H1 (cell line): Measurements from ENCODE around the gene CLTCL1. TPM values are rescaled to one million over a fixed set of nuclear protein-coding genes. Genes with fewer than 3 reads are reported as not detected.
A peak's percentile ranks its signal among the peaks of the same experiment; 100 is the strongest.

Source experiments
- CTCF ChIA-PET: fragments of 300-600 bp; sonication (Branson Sonifier 250); formaldehyde crosslinking; loops from one replicate; lab custom pipeline; 2021; ENCODE audit not compliant: partially characterized antibody; lab: Charles Lee
- POLR2A ChIA-PET: fragments of 300-600 bp; sonication (Branson Sonifier 250); formaldehyde crosslinking; loops from one replicate; lab custom pipeline; 2021; ENCODE audit warnings: inconsistent platforms; ENCODE audit not compliant: partially characterized antibody; lab: Charles Lee
- DNase-seq, 2 experiments: peaks; one replicate each; pipeline versions ENCODE4 v3.0.0 to v3.0.0-alpha.2; 2010 to 2022; ENCODE audit warnings: low spot score in 2 of 2, low read depth in 1 of 2, mixed read lengths in 1 of 2
- FAIRE-seq: peaks from 2 replicates; lab custom pipeline; 2011; peaks lifted over from hg19 to GRCh38; lab: Jason Lieb, UNC
- H2AFZ ChIP-seq: 2 replicates; pipeline ENCODE4 v1.8.1; 2012; ENCODE audit warnings: low read length, inconsistent platforms
- H2AK5ac ChIP-seq: 2 replicates; pipeline ENCODE4 v1.6.1; 2013; ENCODE audit warnings: low read depth, low read length
- H2BK120ac ChIP-seq: replicated peaks from 2 replicates; pipeline ENCODE3; 2013; ENCODE audit warnings: low read depth, low read length, inconsistent platforms
- H2BK12ac ChIP-seq: 2 replicates; pipeline ENCODE4 v1.6.1; 2013; ENCODE audit warnings: low read depth, low read length
- H2BK15ac ChIP-seq: 2 replicates; pipeline ENCODE4 v1.6.1; 2013; ENCODE audit warnings: low read length
- H2BK20ac ChIP-seq: 2 replicates; pipeline ENCODE4 v1.6.1; 2013; ENCODE audit warnings: low read length
- H2BK5ac ChIP-seq: 2 replicates; pipeline ENCODE4 v1.6.1; 2013; ENCODE audit warnings: low read depth, low read length
- H3K14ac ChIP-seq: 2 replicates; pipeline ENCODE4 v1.6.1; 2013; ENCODE audit warnings: inconsistent platforms; ENCODE audit not compliant: insufficient read length
- H3K18ac ChIP-seq: 2 replicates; pipeline ENCODE4 v1.6.1; 2013; ENCODE audit warnings: low read length; ENCODE audit errors: extremely low read depth
- H3K23ac ChIP-seq: 2 replicates; pipeline ENCODE4 v1.6.1; 2013; ENCODE audit warnings: inconsistent platforms; ENCODE audit not compliant: insufficient read length
- H3K23me2 ChIP-seq: 2 replicates; pipeline ENCODE4 v1.6.1; 2013; ENCODE audit warnings: low read depth, low read length
- H3K27ac ChIP-seq: 2 replicates; pipeline ENCODE4 v1.6.1; 2011; ENCODE audit warnings: low read depth, low read length, inconsistent platforms
- H3K27me3 ChIP-seq, 4 experiments: replicated peaks in 1 of 4; 1 replicate in 1 of 4; 2 replicates in 3 of 4; pipeline versions ENCODE4 v1.6.1 to v1.8.1; 2011 to 2013; ENCODE audit warnings: low read length in 3 of 4, mild to moderate bottlenecking in 3 of 4, inconsistent platforms in 2 of 4, mixed read lengths in 2 of 4, moderate library complexity in 1 of 4; ENCODE audit not compliant: control insufficient read depth in 3 of 4, insufficient read depth in 3 of 4; ENCODE audit errors: extremely low read depth in 1 of 4
- H3K36me3 ChIP-seq, 4 experiments: 2 replicates each; pipeline versions ENCODE4 v1.6.1 to v1.8.1; 2011 to 2013; ENCODE audit warnings: mild to moderate bottlenecking in 4 of 4, low read length in 3 of 4, moderate library complexity in 2 of 4, control low read depth in 1 of 4, inconsistent platforms in 1 of 4; ENCODE audit not compliant: insufficient read depth in 4 of 4, control insufficient read depth in 2 of 4
- H3K4ac ChIP-seq: replicated peaks from 2 replicates; pipeline ENCODE3; 2013; ENCODE audit warnings: low read length, low read depth, mixed read lengths, inconsistent platforms; ENCODE audit not compliant: insufficient read length
- H3K4me1 ChIP-seq, 4 experiments: replicated peaks in 1 of 4; 1 replicate in 1 of 4; 2 replicates in 3 of 4; pipeline versions ENCODE4 v1.6.1 to v1.8.1; 2011 to 2013; ENCODE audit warnings: low read length in 3 of 4, inconsistent platforms in 2 of 4, mixed read lengths in 1 of 4; ENCODE audit not compliant: insufficient read depth in 4 of 4, control insufficient read depth in 3 of 4
- H3K4me2 ChIP-seq, 2 experiments: 2 replicates each; pipeline versions ENCODE4 v1.6.1 to v1.8.1; 2011 to 2013; ENCODE audit warnings: low read depth in 2 of 2, low read length in 2 of 2, control low read depth in 1 of 2, inconsistent platforms in 1 of 2, mild to moderate bottlenecking in 1 of 2; ENCODE audit not compliant: insufficient read depth in 1 of 2
- H3K4me3 ChIP-seq, 4 experiments: fragments of 200-600, 300-600 bp in 1 of 4; sonication (generic), shearing (Covaris generic), sonication (Bioruptor Twin) in 1 of 4; 2 replicates each; pipeline versions ENCODE4 v1.5.1 to v1.8.1; 2011 to 2016; ENCODE audit warnings: low read length in 4 of 4, low read depth in 3 of 4, control low read depth in 2 of 4, inconsistent platforms in 2 of 4, mild to moderate bottlenecking in 2 of 4, mixed read lengths in 1 of 4, moderate library complexity in 1 of 4; ENCODE audit not compliant: insufficient read depth in 2 of 4; ENCODE audit errors: extremely low read depth in 1 of 4
- H3K56ac ChIP-seq: replicated peaks from 2 replicates; pipeline ENCODE3; 2013; ENCODE audit warnings: low read depth, mild to moderate bottlenecking, mixed read lengths, low read length, inconsistent platforms; ENCODE audit not compliant: insufficient read length
- H3K79me1 ChIP-seq: 2 replicates; pipeline ENCODE4 v1.6.1; 2013; ENCODE audit warnings: low read depth, low read length, control low read depth
- H3K79me2 ChIP-seq, 2 experiments: 2 replicates each; pipeline versions ENCODE4 v1.6.1 to v1.8.1; 2012 to 2013; ENCODE audit warnings: low read length in 2 of 2, mild to moderate bottlenecking in 2 of 2, inconsistent platforms in 1 of 2; ENCODE audit not compliant: insufficient read depth in 2 of 2, control insufficient read depth in 1 of 2
- H3K9ac ChIP-seq, 4 experiments: replicated peaks in 1 of 4; 1 replicate in 1 of 4; 2 replicates in 3 of 4; pipeline versions ENCODE4 v1.6.1 to v1.8.1; 2011 to 2013; ENCODE audit warnings: low read depth in 3 of 4, low read length in 3 of 4, control low read depth in 2 of 4, mild to moderate bottlenecking in 2 of 4, moderate library complexity in 2 of 4, inconsistent platforms in 1 of 4; ENCODE audit errors: extremely low read depth in 1 of 4
- H3K9me3 ChIP-seq, 2 experiments: 2 replicates each; pipeline versions ENCODE4 v1.6.1 to v1.8.1; 2012 to 2013; ENCODE audit warnings: mild to moderate bottlenecking in 2 of 2, moderate library complexity in 2 of 2, control low read depth in 1 of 2, inconsistent platforms in 1 of 2, low read depth in 1 of 2, low read length in 1 of 2, mixed read lengths in 1 of 2; ENCODE audit not compliant: insufficient read depth in 2 of 2
- H4K20me1 ChIP-seq, 2 experiments: replicated peaks in 1 of 2; 2 replicates each; pipeline versions ENCODE3 to v1.8.1; 2011 to 2013; ENCODE audit warnings: inconsistent platforms in 2 of 2, low read length in 2 of 2, mild to moderate bottlenecking in 1 of 2; ENCODE audit not compliant: insufficient read depth in 2 of 2, control insufficient read depth in 1 of 2
- H4K5ac ChIP-seq: 2 replicates; pipeline ENCODE4 v1.6.1; 2013; ENCODE audit warnings: low read length, low read depth, mixed read lengths, inconsistent platforms; ENCODE audit not compliant: insufficient read length
- H4K8ac ChIP-seq: 2 replicates; pipeline ENCODE4 v1.8.0; 2013; ENCODE audit warnings: mild to moderate bottlenecking, moderate library complexity, low read length, inconsistent platforms; ENCODE audit not compliant: insufficient read depth; ENCODE audit errors: extremely low read depth
- H4K91ac ChIP-seq: replicated peaks from 2 replicates; pipeline ENCODE3; 2013; ENCODE audit warnings: low read length, mixed read lengths, inconsistent platforms; ENCODE audit not compliant: insufficient read length
- BACH1 ChIP-seq: IDR thresholded peaks from 2 replicates; pipeline ENCODE4 v1.6.1; 2012; ENCODE audit warnings: low read length, improper control_type of control experiment
- EZH2 ChIP-seq: fragments of 200-600 bp; sonication (generic); IDR thresholded peaks from 2 replicates; pipeline ENCODE4 v1.7.1; 2012; ENCODE audit warnings: low read depth, mild to moderate bottlenecking, moderate library complexity, low read length, inconsistent platforms; ENCODE audit not compliant: severe bottlenecking
- JUND ChIP-seq: IDR thresholded peaks from 2 replicates; pipeline ENCODE4 v1.6.1; 2011; ENCODE audit warnings: mild to moderate bottlenecking, improper control_type of control experiment, low read length
- KDM4A ChIP-seq: IDR thresholded peaks from one replicate; pipeline ENCODE4 v1.7.1; 2012; ENCODE audit warnings: low read depth, mild to moderate bottlenecking, moderate library complexity, low read length, inconsistent platforms; ENCODE audit not compliant: severe bottlenecking
- NANOG ChIP-seq: IDR thresholded peaks from 2 replicates; pipeline ENCODE4 v1.6.1; 2011; ENCODE audit warnings: low read length, low read depth, mild to moderate bottlenecking, inconsistent platforms; ENCODE audit not compliant: insufficient read depth, poor library complexity, severe bottlenecking
- POLR2A ChIP-seq, 2 experiments: IDR thresholded peaks; 1 replicate in 1 of 2; 2 replicates in 1 of 2; pipeline ENCODE4 v1.6.1; 2011; ENCODE audit warnings: low read depth in 2 of 2, low read length in 2 of 2, mild to moderate bottlenecking in 2 of 2; ENCODE audit errors: control extremely low read depth in 1 of 2
- POLR2AphosphoS5 ChIP-seq: IDR thresholded peaks from 2 replicates; pipeline ENCODE4 v1.6.1; 2011; ENCODE audit warnings: low read depth, low read length
- POU5F1 ChIP-seq: IDR thresholded peaks from 2 replicates; pipeline ENCODE4 v1.6.1; 2011; ENCODE audit warnings: low read depth, mild to moderate bottlenecking, low read length, moderate library complexity
- SIN3A ChIP-seq, 2 experiments: IDR thresholded peaks in 1 of 2; conservative IDR thresholded peaks in 1 of 2; 2 replicates each; pipeline ENCODE4 v1.6.1; 2011 to 2012; ENCODE audit warnings: low read length in 2 of 2, improper control_type of control experiment in 1 of 2, low read depth in 1 of 2, mild to moderate bottlenecking in 1 of 2
- SIX5 ChIP-seq: IDR thresholded peaks from 2 replicates; pipeline ENCODE4 v1.6.1; 2011; ENCODE audit warnings: mild to moderate bottlenecking, low read depth, low read length
- SP1 ChIP-seq: IDR thresholded peaks from 2 replicates; pipeline ENCODE4 v1.6.1; 2011; ENCODE audit warnings: low read depth, low read length
- SP2 ChIP-seq: IDR thresholded peaks from 2 replicates; pipeline ENCODE4 v1.6.1; 2012; ENCODE audit warnings: mild to moderate bottlenecking, low read length, inconsistent platforms
- TEAD4 ChIP-seq: IDR thresholded peaks from 2 replicates; pipeline ENCODE4 v1.6.1; 2012; ENCODE audit warnings: low read depth, low read length, inconsistent platforms, mixed read lengths
- WGBS, 2 experiments: shearing (Covaris generic) in 1 of 2; methylation state at CpG; one replicate each; pipeline versions ENCODE4 v1.1.6 to v1.1.7; 2013 to 2015; ENCODE audit warnings: low lambda C conversion rate in 2 of 2, mixed read lengths in 2 of 2, inconsistent platforms in 1 of 2, low coverage in 1 of 2, missing lambda C conversion rate in 1 of 2; ENCODE audit not compliant: insufficient replicate concordance in 2 of 2, insufficient coverage in 1 of 2, insufficient read length in 1 of 2; ENCODE audit errors: extremely low coverage in 1 of 2, missing lambda C conversion rate in 1 of 2; 5-methylcytosine and 5-hydroxymethylcytosine counted together
- polyA plus RNA-seq, 7 experiments: library from polyadenylated mRNA; depleted of rRNA in 3 of 7; stranded (reverse) in 5 of 7; unstranded in 2 of 7; fragments of >200 nt in 5 of 7; fragments of 200-250 nt in 2 of 7; gene quantifications; 1 replicate in 5 of 7; 2 replicates in 1 of 7; 4 replicates in 1 of 7; pipeline versions ENCODE4 v1.2.1 to v1.2.3, GENCODE V29; 2011 to 2013; ENCODE audit warnings: missing spikeins in 2 of 7, mixed read lengths in 2 of 7
- total RNA-seq: library from RNA; stranded (reverse); fragmentation: NEBNext Ultra II Directional; extraction: Animal tissue kit (Norgen Biotek cat#: 25700); gene quantifications from 2 replicates; pipeline ENCODE4 v1.2.1, GENCODE V29; 2021

The CLTCL1 gene
- total and polyA plus RNA-seq, 2 of the 8 experiments (the other 6 are each of a cell fraction or from before 2014, with no cell fraction given), result 12.4 to 17.0 TPM

DNA sequence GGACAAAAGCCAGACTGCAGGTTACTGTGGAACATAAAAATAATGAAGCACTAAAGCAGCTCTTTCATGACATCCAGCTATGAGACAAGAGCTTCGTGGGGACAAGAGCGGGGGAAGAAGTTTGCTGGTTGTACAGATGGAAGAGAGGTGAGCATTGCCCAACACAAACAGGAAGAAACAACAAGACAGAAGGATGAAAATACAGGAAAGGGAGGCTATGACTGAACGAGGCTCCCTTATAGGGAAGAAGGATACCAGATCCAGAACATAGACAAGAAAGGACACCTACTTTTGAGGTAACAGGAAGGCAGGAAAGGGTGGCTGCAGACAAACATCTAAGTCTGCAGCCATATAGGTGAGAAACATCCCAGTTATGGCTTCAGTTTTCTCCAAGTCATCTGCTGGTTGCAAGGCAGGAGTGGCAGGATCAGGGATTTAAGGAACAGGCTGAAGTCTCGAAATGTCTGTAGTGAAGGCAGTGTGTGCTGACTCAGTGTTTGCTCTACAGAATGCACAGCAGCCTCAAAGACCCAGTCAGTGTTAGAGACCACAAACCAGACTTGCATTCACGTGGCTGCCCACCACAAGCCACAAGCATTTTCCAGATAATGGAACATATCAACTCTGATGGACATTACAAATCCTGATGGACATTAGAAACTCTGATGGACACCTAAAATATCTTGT lies 1.9 kb downstream of the CLTCL1 start:
- CTCF ChIA-PET, result no interaction called here
- no peak for FAIRE-seq
- no peak for TF ChIP-seq SP2
- no peak for TF ChIP-seq SIN3A (conservative IDR thresholded peaks at IDR 0.05 in 1 of 2, IDR thresholded peaks at IDR 0.05 in 1 of 2; ENCODE audit: low read depth in 1 of 2, low read length in 2 of 2)
- TF ChIP-seq BACH1, result no peak
- no peak for TF ChIP-seq POLR2A (IDR thresholded peaks at IDR 0.05; ENCODE audit: control extremely low read depth in 1 of 2, low read depth in 2 of 2, low read length in 2 of 2)
- no peak for TF ChIP-seq NANOG
- TF ChIP-seq JUND, result no peak
- no peak for TF ChIP-seq KDM4A
- TF ChIP-seq SP1, result no peak
- TF ChIP-seq SIX5, result no peak
- no peak for TF ChIP-seq POLR2AphosphoS5
- no peak for TF ChIP-seq POU5F1
- no peak for TF ChIP-seq EZH2
- no peak for TF ChIP-seq TEAD4

More for the DNA sequence above, 1.9 kb downstream of the CLTCL1 start:
- peaks cover 0 to 9% (median 7%) of the 10 kb centered on the region in 4 experiments; a peak in 3 of 7 replicates for H3K27me3 ChIP-seq
- peaks cover 4% of the 10 kb centered on the region; the same call in 1 of the 2 replicates for H3K79me1 ChIP-seq
- no peak overlapping the region for H3K14ac ChIP-seq
- no peak overlapping the region for H3K4me3 ChIP-seq
- H2BK20ac ChIP-seq, result no peak overlapping the region
- H3K36me3 ChIP-seq, result no peaks in the 10 kb centered on the region
- no peak for DNase-seq
- H3K56ac ChIP-seq, result no peak overlapping the region
- H3K9ac ChIP-seq, result peak overlapping the region in 1 of 4 experiments; percentile 46; a peak in 1 of 7 replicates
- no peak overlapping the region; the same call in 1 of the 2 replicates for H2AK5ac ChIP-seq
- H4K20me1 ChIP-seq, result no peaks in the 10 kb centered on the region
- H2AFZ ChIP-seq, result no peak overlapping the region
- no peak overlapping the region for H4K91ac ChIP-seq
- H3K4me2 ChIP-seq, result peak overlapping the region in 1 of 2 experiments; percentile 96; a peak in 1 of 4 replicates
- no peak overlapping the region for H4K8ac ChIP-seq
- peaks cover 3 to 7% of the 10 kb centered on the region in 2 experiments; a peak in 1 of 4 replicates for H3K79me2 ChIP-seq
- peaks cover 13% of the 10 kb centered on the region for H3K23me2 ChIP-seq
- H3K18ac ChIP-seq, result no peak overlapping the region
- no peak overlapping the region for H2BK15ac ChIP-seq
- H3K4ac ChIP-seq, result no peak overlapping the region
- H2BK120ac ChIP-seq, result no peak overlapping the region
- H3K27ac ChIP-seq, result no peak overlapping the region
- H3K9me3 ChIP-seq, result no peaks in the 10 kb centered on the region
- peaks cover 13 to 31% (median 23%) of the 10 kb centered on the region in 4 experiments for H3K4me1 ChIP-seq
- no peak overlapping the region for H2BK5ac ChIP-seq
- H2BK12ac ChIP-seq, result no peak overlapping the region
- H4K5ac ChIP-seq, result no peak overlapping the region
- POLR2A ChIA-PET, result no interaction called here
- no peak overlapping the region for H3K23ac ChIP-seq
- WGBS, 2 experiments, result 90% methylated on average over 5 of the region's 5 CpGs; no CpG with 5 or more reads in 1 of the 2 experiments
